ENCODE results near the gene CD68. TPM values are rescaled to one million over a fixed set of nuclear protein-coding genes. Genes with fewer than 3 reads are reported as not detected.
A peak's percentile ranks its signal among the peaks of the same experiment; 100 is the strongest.

The CD68 gene
- total RNA-seq, 1 experiment from 2014 or later: 30.2 TPM

DNA sequence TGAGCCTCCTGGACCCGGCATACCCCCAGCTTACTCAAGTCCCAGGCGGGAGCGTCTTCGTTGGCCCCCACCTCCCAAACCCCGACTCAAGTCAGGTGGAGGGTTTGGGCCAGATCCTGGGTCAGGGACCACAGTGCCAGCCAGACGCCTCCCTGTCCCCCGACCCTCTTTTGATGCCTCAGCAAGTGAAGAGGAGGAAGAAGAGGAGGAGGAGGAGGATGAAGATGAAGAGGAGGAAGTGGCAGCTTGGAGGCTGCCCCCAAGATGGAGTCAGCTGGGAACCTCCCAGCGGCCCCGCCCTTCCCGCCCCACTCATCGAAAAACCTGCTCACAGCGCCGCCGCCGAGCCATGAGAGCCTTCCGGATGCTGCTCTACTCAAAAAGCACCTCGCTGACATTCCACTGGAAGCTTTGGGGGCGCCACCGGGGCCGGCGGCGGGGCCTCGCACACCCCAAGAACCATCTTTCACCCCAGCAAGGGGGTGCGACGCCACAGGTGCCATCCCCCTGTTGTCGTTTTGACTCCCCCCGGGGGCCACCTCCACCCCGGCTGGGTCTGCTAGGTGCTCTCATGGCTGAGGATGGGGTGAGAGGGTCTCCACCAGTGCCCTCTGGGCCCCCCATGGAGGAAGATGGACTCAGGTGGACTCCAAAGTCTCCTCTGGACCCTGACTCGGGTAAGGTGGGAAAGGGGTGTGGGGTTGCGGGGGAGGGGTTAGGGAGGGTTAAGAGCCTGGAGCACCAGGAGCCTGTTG, 16.1 kb upstream of the CD68 start:
- no peaks in the 10 kb centered on the region for H4K20me1 ChIP-seq (ENCODE audit: low read length)
- TF ChIP-seq EZH2 (IDR thresholded peaks at IDR 0.05; ENCODE audit: low read length, unreplicated experiment): no peak
- TF ChIP-seq EZH2phosphoT487 (IDR thresholded peaks at IDR 0.05; ENCODE audit: borderline replicate concordance, low read length): no peak
- TF ChIP-seq, protein P1, sequence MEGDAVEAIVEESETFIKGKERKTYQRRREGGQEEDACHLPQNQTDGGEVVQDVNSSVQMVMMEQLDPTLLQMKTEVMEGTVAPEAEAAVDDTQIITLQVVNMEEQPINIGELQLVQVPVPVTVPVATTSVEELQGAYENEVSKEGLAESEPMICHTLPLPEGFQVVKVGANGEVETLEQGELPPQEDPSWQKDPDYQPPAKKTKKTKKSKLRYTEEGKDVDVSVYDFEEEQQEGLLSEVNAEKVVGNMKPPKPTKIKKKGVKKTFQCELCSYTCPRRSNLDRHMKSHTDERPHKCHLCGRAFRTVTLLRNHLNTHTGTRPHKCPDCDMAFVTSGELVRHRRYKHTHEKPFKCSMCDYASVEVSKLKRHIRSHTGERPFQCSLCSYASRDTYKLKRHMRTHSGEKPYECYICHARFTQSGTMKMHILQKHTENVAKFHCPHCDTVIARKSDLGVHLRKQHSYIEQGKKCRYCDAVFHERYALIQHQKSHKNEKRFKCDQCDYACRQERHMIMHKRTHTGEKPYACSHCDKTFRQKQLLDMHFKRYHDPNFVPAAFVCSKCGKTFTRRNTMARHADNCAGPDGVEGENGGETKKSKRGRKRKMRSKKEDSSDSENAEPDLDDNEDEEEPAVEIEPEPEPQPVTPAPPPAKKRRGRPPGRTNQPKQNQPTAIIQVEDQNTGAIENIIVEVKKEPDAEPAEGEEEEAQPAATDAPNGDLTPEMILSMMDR (conservative IDR thresholded peaks at IDR 0.05; ENCODE audit: low read depth, low read length): no peak
- no peaks in the 10 kb centered on the region for H3K27me3 ChIP-seq (ENCODE audit: low read length)
- peak overlapping the region; percentile 100 for H3K4me2 ChIP-seq (ENCODE audit: low read length)
- ChIA-PET POLR2A (ENCODE audit: unreplicated experiment) (no interaction called here), CTCF (no interaction called here)
- H3K4me1 ChIP-seq (ENCODE audit: insufficient read depth, low read length): peaks cover 31% of the 10 kb centered on the region
- H3F3A ChIP-seq (ENCODE audit: low read length, unreplicated experiment): no peaks in the 10 kb centered on the region
- DNase-seq (no peak), ATAC-seq (no peak)
- no peaks in the 10 kb centered on the region for H3K9me3 ChIP-seq (ENCODE audit: low read length)
- peak overlapping the region; percentile 95 for H3K4me3 ChIP-seq (ENCODE audit: low read length)
- peak overlapping the region; percentile 98 for H3K9ac ChIP-seq (ENCODE audit: low read length)
- H3K9me2 ChIP-seq (replicated peaks; ENCODE audit: low read length): no peaks in the 10 kb centered on the region
- no peak overlapping the region for H2AFZ ChIP-seq (ENCODE audit: low read length)
- peaks cover 42% of the 10 kb centered on the region for H3K79me2 ChIP-seq (ENCODE audit: low read length)
- no peak overlapping the region for H3K27ac ChIP-seq (ENCODE audit: low read length)
- H3K36me3 ChIP-seq (ENCODE audit: low read depth, low read length): peaks cover 14% of the 10 kb centered on the region; the same call in 1 of the 2 replicates
- intact Hi-C loops (cut with micrococcal nuclease): no loop called here
- BruUV-seq (replicated peaks): no TSS peak

DNA sequence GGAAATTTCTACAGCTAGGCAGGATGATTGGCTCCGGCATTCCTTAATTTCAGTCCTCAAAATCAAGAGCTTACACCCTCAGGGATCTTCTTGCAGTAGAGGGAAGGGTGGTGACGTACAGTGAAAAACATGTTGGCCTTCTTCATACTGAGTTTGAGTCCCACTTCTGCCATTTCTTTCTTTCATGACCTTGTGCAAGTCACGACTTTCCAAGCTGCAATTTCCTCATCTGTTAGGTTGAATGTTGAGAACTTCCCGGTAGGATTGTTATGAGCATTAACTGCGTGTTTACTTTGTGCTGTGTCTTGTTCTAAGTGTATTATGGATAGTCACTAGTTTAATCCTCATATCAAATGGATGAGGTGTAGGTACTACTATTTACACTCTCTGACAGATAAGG, 9.9 kb upstream of the CD68 start:
- TF ChIP-seq EZH2phosphoT487 (IDR thresholded peaks at IDR 0.05; ENCODE audit: borderline replicate concordance, low read length): no peak
- TF ChIP-seq EZH2 (IDR thresholded peaks at IDR 0.05; ENCODE audit: low read length, unreplicated experiment): no peak
- TF ChIP-seq, protein P1 (conservative IDR thresholded peaks at IDR 0.05; ENCODE audit: low read depth, low read length): no peak
- Histone ChIP-seq H3K4me2 (ENCODE audit: low read length) (no peak overlapping the region), H3K36me3 (ENCODE audit: low read depth, low read length) (peaks cover 38% of the 10 kb centered on the region), H3K27ac (ENCODE audit: low read length) (no peak overlapping the region), H2AFZ (ENCODE audit: low read length) (no peak overlapping the region), H3K4me3 (ENCODE audit: low read length) (no peak overlapping the region), H3F3A (ENCODE audit: low read length, unreplicated experiment) (peaks cover 1% of the 10 kb centered on the region), H3K9ac (ENCODE audit: low read length) (no peak overlapping the region), H3K4me1 (ENCODE audit: insufficient read depth, low read length) (peaks cover 6% of the 10 kb centered on the region), H3K79me2 (ENCODE audit: low read length) (peaks cover 35% of the 10 kb centered on the region), H3K9me2 (replicated peaks; ENCODE audit: low read length) (no peaks in the 10 kb centered on the region), H3K9me3 (ENCODE audit: low read length) (no peaks in the 10 kb centered on the region), H4K20me1 (ENCODE audit: low read length) (peaks cover 17% of the 10 kb centered on the region), H3K27me3 (ENCODE audit: low read length) (no peaks in the 10 kb centered on the region)
- POLR2A ChIA-PET (ENCODE audit: unreplicated experiment): no interaction called here
- BruUV-seq (replicated peaks): no TSS peak
- intact Hi-C loops (cut with micrococcal nuclease): no loop called here
- CTCF ChIA-PET: no interaction called here
- DNase-seq (no peak), ATAC-seq (no peak)

DNA sequence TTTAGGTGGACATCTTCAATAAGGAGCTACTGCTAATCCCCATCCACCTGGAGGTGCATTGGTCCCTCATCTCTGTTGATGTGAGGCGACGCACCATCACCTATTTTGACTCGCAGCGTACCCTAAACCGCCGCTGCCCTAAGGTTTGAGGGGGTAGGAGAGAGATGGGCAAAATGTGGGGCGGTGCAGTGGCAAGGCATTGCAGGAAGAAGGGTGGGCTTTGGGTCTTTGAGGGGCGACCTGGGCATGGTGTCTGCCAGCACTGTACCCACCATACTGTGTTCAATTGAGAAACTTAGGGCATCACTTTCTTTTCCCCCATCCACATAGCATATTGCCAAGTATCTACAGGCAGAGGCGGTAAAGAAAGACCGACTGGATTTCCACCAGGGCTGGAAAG, 9.1 kb upstream of the CD68 start:
- no peak overlapping the region for H3K9ac ChIP-seq (ENCODE audit: low read length)
- H2AFZ ChIP-seq (ENCODE audit: low read length): no peak overlapping the region
- peaks cover 9% of the 10 kb centered on the region for H3F3A ChIP-seq (ENCODE audit: low read length, unreplicated experiment)
- H3K79me2 ChIP-seq (ENCODE audit: low read length): peaks cover 35% of the 10 kb centered on the region
- POLR2A ChIA-PET (ENCODE audit: unreplicated experiment): no interaction called here
- no peak overlapping the region for H3K27ac ChIP-seq (ENCODE audit: low read length)
- H3K9me2 ChIP-seq (replicated peaks; ENCODE audit: low read length): no peaks in the 10 kb centered on the region
- no peaks in the 10 kb centered on the region for H3K27me3 ChIP-seq (ENCODE audit: low read length)
- CTCF ChIA-PET: no interaction called here
- H3K4me2 ChIP-seq (ENCODE audit: low read length): no peak overlapping the region
- intact Hi-C loops (cut with micrococcal nuclease): no loop called here
- H3K36me3 ChIP-seq (ENCODE audit: low read depth, low read length): peaks cover 40% of the 10 kb centered on the region
- H3K9me3 ChIP-seq (ENCODE audit: low read length): no peaks in the 10 kb centered on the region
- no peak overlapping the region for H3K4me3 ChIP-seq (ENCODE audit: low read length)
- ATAC-seq (no peak), DNase-seq (no peak)
- BruUV-seq (replicated peaks): no TSS peak
- peaks cover 25% of the 10 kb centered on the region for H4K20me1 ChIP-seq (ENCODE audit: low read length)
- TF ChIP-seq EZH2phosphoT487 (IDR thresholded peaks at IDR 0.05; ENCODE audit: borderline replicate concordance, low read length): no peak
- no peak for TF ChIP-seq EZH2 (IDR thresholded peaks at IDR 0.05; ENCODE audit: low read length, unreplicated experiment)
- TF ChIP-seq, protein P1 (conservative IDR thresholded peaks at IDR 0.05; ENCODE audit: low read depth, low read length): no peak
- H3K4me1 ChIP-seq (ENCODE audit: insufficient read depth, low read length): peaks cover 14% of the 10 kb centered on the region
